GM12878 (cell line): ENCODE measurements around the gene PDGFC. TPM values are rescaled to one million over a fixed set of nuclear protein-coding genes. Genes with fewer than 3 reads are reported as not detected.

Experiments used
- ATAC-seq: fragments of 200-7000 bp; cut with Tn5 transposase; 3 replicates; pipeline ENCODE4 v1.9.1; 2020; ENCODE audit warnings: mild to moderate bottlenecking, moderate library complexity
- BruUV-seq: library from RNA; stranded (reverse); fragments of 400-500 nt; replicated peaks from 2 replicates; lab custom pipeline; 2021; lab: Mats Ljungman, UMichigan
- CTCF ChIA-PET: fragments of 300-600 bp; sonication (Branson Sonifier 250); formaldehyde crosslinking; extraction: SDS; loops from one replicate; lab custom pipeline; 2021; ENCODE audit warnings: inconsistent platforms; lab: Yijun Ruan, JAX
- POLR2A ChIA-PET: fragments of 350-600 bp; formaldehyde crosslinking; extraction: SDS; loops from one replicate; lab custom pipeline; 2021; ENCODE audit warnings: inconsistent platforms; lab: Charles Lee
- RAD21 ChIA-PET: fragments of 300-600 bp; sonication (Branson Sonifier 250); formaldehyde crosslinking; loops from one replicate; lab custom pipeline; 2023; ENCODE audit warnings: antibody characterized with exemption; ENCODE audit not compliant: unreplicated experiment; lab: Charles Lee
- SMC1A ChIA-PET: fragments of 300-600 bp; sonication (Branson Sonifier 250); formaldehyde crosslinking; loops from one replicate; lab custom pipeline; 2023; ENCODE audit not compliant: unreplicated experiment, uncharacterized antibody; lab: Charles Lee
- DNase-seq: peaks from one replicate; pipeline ENCODE4 v3.0.0-alpha.2; 2011; ENCODE audit warnings: low read depth, low spot score
- FAIRE-seq: peaks from 3 replicates; lab custom pipeline; 2011; peaks lifted over from hg19 to GRCh38; lab: Jason Lieb, UNC
- H2AFZ ChIP-seq: 2 replicates; pipeline ENCODE4 v1.6.0; 2011; ENCODE audit warnings: low read depth, low read length, control low read depth; ENCODE audit not compliant: control insufficient read depth
- H3K27ac ChIP-seq: 2 replicates; pipeline ENCODE4 v1.5.1; 2011; ENCODE audit warnings: control low read depth; ENCODE audit not compliant: control insufficient read depth, insufficient read depth
- H3K27me3 ChIP-seq, 2 experiments: replicated peaks in 1 of 2; 2 replicates each; pipeline versions ENCODE4 v1.6.0 to v1.6.1; 2011; ENCODE audit warnings: low read length in 1 of 2; ENCODE audit not compliant: control insufficient read depth in 2 of 2, insufficient read depth in 2 of 2
- H3K36me3 ChIP-seq, 2 experiments: 2 replicates each; pipeline ENCODE4 v1.5.1; 2011; ENCODE audit warnings: low read length in 1 of 2; ENCODE audit not compliant: control insufficient read depth in 2 of 2, insufficient read depth in 2 of 2
- H3K4me1 ChIP-seq: 2 replicates; pipeline ENCODE4 v1.6.1; 2011; ENCODE audit warnings: mild to moderate bottlenecking, low read length, moderate library complexity, mixed read lengths; ENCODE audit not compliant: control insufficient read depth, insufficient read depth
- H3K4me2 ChIP-seq: 2 replicates; pipeline ENCODE4 v1.6.0; 2011; ENCODE audit warnings: control low read depth; ENCODE audit not compliant: control insufficient read depth, insufficient read depth
- H3K4me3 ChIP-seq: fragments of 200-600 bp; sonication (generic); 2 replicates; pipeline ENCODE4 v1.5.1; 2016
- H3K79me2 ChIP-seq: 2 replicates; pipeline ENCODE4 v1.6.0; 2011; ENCODE audit warnings: low read length; ENCODE audit not compliant: control insufficient read depth, insufficient read depth
- H3K9ac ChIP-seq: 2 replicates; pipeline ENCODE4 v1.8.0; 2011; ENCODE audit warnings: low read length, control low read depth, mixed read lengths; ENCODE audit not compliant: control insufficient read depth, insufficient read depth
- H3K9me3 ChIP-seq: replicated peaks from 3 replicates; pipeline ENCODE4 v1.5.1; 2011; ENCODE audit warnings: mild to moderate bottlenecking, low read length; ENCODE audit not compliant: control insufficient read depth, insufficient read depth
- H4K20me1 ChIP-seq: 2 replicates; pipeline ENCODE4 v1.6.0; 2011; ENCODE audit not compliant: control insufficient read depth, insufficient read depth
- BCL11A ChIP-seq: IDR thresholded peaks from 2 replicates; pipeline ENCODE4 v1.6.1; 2011; ENCODE audit warnings: low read depth, low read length
- BCL3 ChIP-seq: IDR thresholded peaks from 2 replicates; pipeline ENCODE4 v1.6.1; 2011; ENCODE audit warnings: borderline replicate concordance, low read depth, mild to moderate bottlenecking, moderate library complexity, low read length; ENCODE audit not compliant: insufficient read depth, poor library complexity, severe bottlenecking
- BMI1 ChIP-seq: fragments of 450-650 bp; IDR thresholded peaks from 2 replicates; pipeline ENCODE4 v1.6.1; 2016; ENCODE audit warnings: mild to moderate bottlenecking, moderate library complexity, borderline replicate concordance
- CUX1 ChIP-seq: IDR thresholded peaks from 2 replicates; pipeline ENCODE4 v1.6.1; 2012; ENCODE audit warnings: improper control_type of control experiment, low read depth, low read length; ENCODE audit not compliant: insufficient replicate concordance
- EED ChIP-seq: sonication (generic); IDR thresholded peaks from 2 replicates; pipeline ENCODE4 v1.6.1; 2016; ENCODE audit warnings: antibody characterized with exemption, low read depth
- HCFC1 ChIP-seq: fragments of 150-350 bp; IDR thresholded peaks from 2 replicates; pipeline ENCODE4 v1.6.1; 2014; ENCODE audit warnings: low read length
- KDM1A ChIP-seq: fragments of 200-600 bp; sonication (generic); IDR thresholded peaks from 2 replicates; pipeline ENCODE4 v1.6.1; 2016; ENCODE audit warnings: borderline replicate concordance
- KLF5 ChIP-seq: fragments of 450-650 bp; IDR thresholded peaks from 2 replicates; pipeline ENCODE4 v1.6.1; 2014; ENCODE audit warnings: mild to moderate bottlenecking; ENCODE audit not compliant: partially characterized antibody
- MAX ChIP-seq: IDR thresholded peaks from 2 replicates; pipeline ENCODE4 v1.6.1; 2012; ENCODE audit warnings: low read depth, low read length, improper control_type of control experiment
- PAX5 ChIP-seq: IDR thresholded peaks from 2 replicates; pipeline ENCODE4 v1.6.1; 2011; ENCODE audit warnings: low read depth, low read length, borderline replicate concordance
- RAD51 ChIP-seq: fragments of 450-650 bp; IDR thresholded peaks from 2 replicates; pipeline ENCODE4 v1.6.1; 2016; ENCODE audit warnings: moderate library complexity, mild to moderate bottlenecking, inconsistent platforms
- SKIL ChIP-seq: fragments of 450-650 bp; IDR thresholded peaks from 2 replicates; pipeline ENCODE4 v1.6.1; 2017; ENCODE audit warnings: mild to moderate bottlenecking, low read depth, inconsistent platforms; ENCODE audit not compliant: poor library complexity, severe bottlenecking
- STAT3 ChIP-seq: IDR thresholded peaks from 2 replicates; pipeline ENCODE4 v1.6.1; 2011; ENCODE audit warnings: low read depth, low read length, improper control_type of control experiment
- WGBS: methylation state at CpG from one replicate; pipeline ENCODE4 v1.1.6; 2016; ENCODE audit warnings: low lambda C conversion rate; ENCODE audit not compliant: insufficient replicate concordance, insufficient coverage; ENCODE audit errors: missing lambda C conversion rate; 5-methylcytosine and 5-hydroxymethylcytosine counted together
- in situ Hi-C: fragments of 300-500 bp; cut with MboI; formaldehyde crosslinking; loops from 9 replicates; pipeline ENCODE4 v1.14.3; 2018; ENCODE audit warnings: mixed read lengths
- intact Hi-C: fragments of 100-400 bp; cut with micrococcal nuclease; formaldehyde crosslinking; loops from one replicate; pipeline ENCODE4 v1.14.2; 2022; ENCODE audit not compliant: unreplicated experiment
- polyA plus RNA-seq, 11 experiments: library from polyadenylated mRNA; depleted of rRNA in 4 of 11; unstranded in 6 of 11; stranded (reverse) in 5 of 11; fragments of >200 nt; fragmentation: Nextera tagmentation in 4 of 11; fragmentation: Illumina TruSeq in 1 of 11; extraction: Ambion mirVana in 4 of 11; extraction: Trizol in 1 of 11; gene quantifications; 1 replicate in 1 of 11; 2 replicates in 10 of 11; pipeline versions ENCODE4 v1.2.1 to v1.2.3, GENCODE V29; 2011 to 2016; ENCODE audit warnings: inconsistent platforms in 2 of 11, missing spikeins in 2 of 11, low read depth in 1 of 11
- total RNA-seq, 4 experiments: library from RNA; depleted of rRNA in 3 of 4; stranded (reverse); fragments of >200 nt in 3 of 4; fragmentation: Illumina TruSeq in 1 of 4; extraction: Trizol in 1 of 4; gene quantifications; 2 replicates each; pipeline versions ENCODE4 v1.2.1 to v1.2.3, GENCODE V29; 2013 to 2021

Gene PDGFC
- total and polyA plus RNA-seq, 10 of the 15 experiments (the other 5 are each of a cell fraction or from before 2014, with no cell fraction given): 0.02 to 0.18 TPM; not detected in 8

GRCh38 chr4:156966836-156967235 lies 4.8 kb downstream of the PDGFC start (continued):
- no peak for TF ChIP-seq BCL3
- TF ChIP-seq KLF5: no peak
- no peak for TF ChIP-seq PAX5
- no peak for TF ChIP-seq RAD51
- TF ChIP-seq KDM1A: no peak
- TF ChIP-seq BMI1: no peak
- TF ChIP-seq MAX: no peak
- TF ChIP-seq, all 136 proteins: peak for 0

GRCh38 chr4:156963419-156963818 lies 8.2 kb downstream of the PDGFC start:
- SMC1A ChIA-PET: interaction anchor here (0.7 kb wide), 2 partner anchors 366 to 427 kb away, joined by 4 to 5 read pairs; no protein-coding TSS in a partner anchor
- in situ Hi-C loops: loop anchor here (25.0 kb wide), 1 partner anchor 1151 kb away; no protein-coding TSS in a partner anchor
- Histone ChIP-seq H3K9ac (no peak overlapping the region), H3K27ac (no peak overlapping the region), H3K79me2 (no peaks in the 10 kb centered on the region), H4K20me1 (no peaks in the 10 kb centered on the region), H3K36me3 (no peaks in the 10 kb centered on the region), H2AFZ (no peak overlapping the region), H3K9me3 (no peaks in the 10 kb centered on the region), H3K4me3 (no peak overlapping the region), H3K4me1 (no peaks in the 10 kb centered on the region), H3K4me2 (no peak overlapping the region), H3K27me3 (no peaks in the 10 kb centered on the region)
- intact Hi-C loops: loop anchor here (10.0 kb wide), 3 partner anchors 279 to 1009 kb away; partner anchors contain the start of gene CTSO
- no peak for FAIRE-seq
- no TSS peak for BruUV-seq
- no peak for ATAC-seq
- RAD21 ChIA-PET: interaction anchor here (1.1 kb wide), 1 partner anchor 16 kb away, joined by 3 read pairs; no protein-coding TSS in a partner anchor
- POLR2A ChIA-PET: interaction anchor here (0.6 kb wide), 1 partner anchor 568 kb away, joined by 3 read pairs; no protein-coding TSS in a partner anchor
- CTCF ChIA-PET: interaction anchor here (0.6 to 1.2 kb wide), 3 partner anchors 20 to 773 kb away, joined by 3 to 4 read pairs (median 3); no protein-coding TSS in a partner anchor
- WGBS: 20% methylated on average over 3 of the region's 3 CpGs
- no peak for DNase-seq
- TF ChIP-seq EED: no peak
- no peak for TF ChIP-seq HCFC1
- TF ChIP-seq STAT3: no peak
- no peak for TF ChIP-seq CUX1
- no peak for TF ChIP-seq BCL11A
- TF ChIP-seq SKIL: no peak
